Mesenchymal stem cell (in vitro differentiated cells and primary cell): ENCODE measurements around the gene THRAP3.

Source experiments
- DNase-seq: peaks from one replicate; pipeline ENCODE4 v3.0.0-alpha.2; 2013
- H2AFZ ChIP-seq: one replicate; pipeline ENCODE4 v1.6.1; 2013; ENCODE audit warnings: low read depth, mild to moderate bottlenecking, control low read depth, inconsistent platforms, low read length, moderate library complexity
- H2AK5ac ChIP-seq: 2 replicates; pipeline ENCODE4 v1.6.1; 2013; ENCODE audit warnings: low read length, moderate library complexity, mild to moderate bottlenecking, inconsistent platforms; ENCODE audit not compliant: severe bottlenecking
- H2BK120ac ChIP-seq: one replicate; pipeline ENCODE4 v1.6.1; 2013; ENCODE audit warnings: low read depth, mild to moderate bottlenecking, inconsistent platforms, low read length, moderate library complexity
- H2BK12ac ChIP-seq, 2 experiments: one replicate each; pipeline ENCODE4 v1.6.1; 2013; ENCODE audit warnings: inconsistent platforms in 2 of 2, low read length in 2 of 2, mild to moderate bottlenecking in 2 of 2, moderate library complexity in 2 of 2, control low read depth in 1 of 2
- H2BK15ac ChIP-seq: one replicate; pipeline ENCODE4 v1.6.1; 2013; ENCODE audit warnings: mild to moderate bottlenecking, low read depth, inconsistent platforms; ENCODE audit not compliant: poor library complexity, severe bottlenecking
- H2BK5ac ChIP-seq: 2 replicates; pipeline ENCODE4 v1.6.1; 2013; ENCODE audit warnings: low read depth, mild to moderate bottlenecking, low read length, control low read depth, inconsistent platforms; ENCODE audit not compliant: poor library complexity, severe bottlenecking
- H3K14ac ChIP-seq, 2 experiments: one replicate each; pipeline ENCODE4 v1.6.1; 2013; ENCODE audit warnings: inconsistent platforms in 2 of 2, low read length in 2 of 2, control low read depth in 1 of 2, mild to moderate bottlenecking in 1 of 2, moderate library complexity in 1 of 2
- H3K18ac ChIP-seq, 2 experiments: one replicate each; pipeline ENCODE4 v1.6.1; 2013; ENCODE audit warnings: inconsistent platforms in 2 of 2, low read length in 2 of 2, control low read depth in 1 of 2, low read depth in 1 of 2, mild to moderate bottlenecking in 1 of 2
- H3K23ac ChIP-seq, 2 experiments: one replicate each; pipeline ENCODE4 v1.6.1; 2013; ENCODE audit warnings: inconsistent platforms in 2 of 2, low read length in 2 of 2, mild to moderate bottlenecking in 2 of 2, moderate library complexity in 2 of 2, control low read depth in 1 of 2
- H3K27ac ChIP-seq: 2 replicates; pipeline ENCODE4 v1.5.1; 2013; ENCODE audit warnings: mild to moderate bottlenecking, moderate library complexity, low read length, control low read depth, inconsistent platforms; ENCODE audit not compliant: poor library complexity, severe bottlenecking
- H3K27me3 ChIP-seq, 2 experiments: 2 replicates each; pipeline versions ENCODE4 v1.6.1 to v1.7.0; 2013; ENCODE audit warnings: low read length in 2 of 2, mild to moderate bottlenecking in 2 of 2, moderate library complexity in 2 of 2, control low read depth in 1 of 2, inconsistent platforms in 1 of 2; ENCODE audit not compliant: control insufficient read depth in 1 of 2, insufficient read depth in 1 of 2
- H3K36me3 ChIP-seq, 2 experiments: 2 replicates each; pipeline versions ENCODE4 v1.6.1 to v1.7.0; 2013; ENCODE audit warnings: low read length in 2 of 2, control low read depth in 1 of 2, inconsistent platforms in 1 of 2, low read depth in 1 of 2, mild to moderate bottlenecking in 1 of 2; ENCODE audit not compliant: insufficient read depth in 2 of 2, control insufficient read depth in 1 of 2
- H3K4ac ChIP-seq, 2 experiments: one replicate each; pipeline ENCODE4 v1.6.1; 2013; ENCODE audit warnings: inconsistent platforms in 2 of 2, low read length in 2 of 2, mild to moderate bottlenecking in 2 of 2, moderate library complexity in 2 of 2, control low read depth in 1 of 2, low read depth in 1 of 2
- H3K4me1 ChIP-seq: 2 replicates; pipeline ENCODE4 v1.6.1; 2013; ENCODE audit warnings: low read depth, low read length, control low read depth; ENCODE audit not compliant: control insufficient read depth, insufficient read depth
- H3K4me2 ChIP-seq: 2 replicates; pipeline ENCODE4 v1.6.1; 2013; ENCODE audit warnings: low read length, mild to moderate bottlenecking, inconsistent platforms; ENCODE audit not compliant: poor library complexity, severe bottlenecking
- H3K4me3 ChIP-seq, 2 experiments: 2 replicates each; pipeline versions ENCODE4 v1.5.1 to v1.7.0; 2013; ENCODE audit warnings: low read length in 2 of 2, mild to moderate bottlenecking in 2 of 2, control low read depth in 1 of 2, low read depth in 1 of 2; ENCODE audit not compliant: insufficient read depth in 1 of 2
- H3K79me1 ChIP-seq: replicated peaks from 2 replicates; pipeline ENCODE4 v1.6.1; 2013; ENCODE audit warnings: mild to moderate bottlenecking, control low read depth, low read length, inconsistent platforms; ENCODE audit not compliant: poor library complexity, severe bottlenecking
- H3K9ac ChIP-seq: 2 replicates; pipeline ENCODE4 v1.7.0; 2013; ENCODE audit warnings: mild to moderate bottlenecking, low read length, moderate library complexity
- H3K9me3 ChIP-seq: 2 replicates; pipeline ENCODE4 v1.7.0; 2013; ENCODE audit warnings: mild to moderate bottlenecking, low read length; ENCODE audit not compliant: control insufficient read depth
- H4K8ac ChIP-seq: one replicate; pipeline ENCODE4 v1.6.1; 2013; ENCODE audit warnings: inconsistent platforms, mild to moderate bottlenecking, low read length, moderate library complexity
- H4K91ac ChIP-seq: one replicate; pipeline ENCODE4 v1.6.1; 2013; ENCODE audit warnings: mild to moderate bottlenecking, low read length, inconsistent platforms
- WGBS: methylation state at CpG from one replicate; pipeline ENCODE4 v1.1.7; 2013; ENCODE audit warnings: mixed read lengths; 5-methylcytosine and 5-hydroxymethylcytosine counted together

THRAP3 gene

GRCh38 chr1:36320767-36321118 is 96.5 kb downstream of the THRAP3 start:
- Histone ChIP-seq H3K4ac (peak overlapping the region; percentile 16 to 22), H2AFZ (no peak overlapping the region), H2BK12ac (peak overlapping the region; percentile 6 to 85), H3K27ac (peak overlapping the region; percentile 52), H4K8ac (peak overlapping the region; percentile 92), H3K4me3 (peak overlapping the region; percentile 53 to 87), H3K27me3 (no peaks in the 10 kb centered on the region), H2BK15ac (peak overlapping the region; percentile 39), H2BK5ac (no peak overlapping the region), H3K23ac (peak overlapping the region in 1 of 2 experiments; percentile 89), H3K79me1 (peaks cover 10% of the 10 kb centered on the region), H3K18ac (peak overlapping the region; percentile 17 to 95), H3K4me1 (peaks cover 31% of the 10 kb centered on the region), H3K14ac (peak overlapping the region in 1 of 2 experiments; percentile 89), H3K9ac (peak overlapping the region; percentile 93), H2AK5ac (peak overlapping the region; percentile 12), H3K9me3 (no peaks in the 10 kb centered on the region), H3K36me3 (peaks cover 9 to 34% of the 10 kb centered on the region in 2 experiments), H3K4me2 (peak overlapping the region; percentile 64), H2BK120ac (no peak overlapping the region), H4K91ac (peak overlapping the region; percentile 85)
- 19% methylated on average over 16 of the region's 23 CpGs for whole genome bisulfite sequencing
- DNase-seq, result no peak

DNA sequence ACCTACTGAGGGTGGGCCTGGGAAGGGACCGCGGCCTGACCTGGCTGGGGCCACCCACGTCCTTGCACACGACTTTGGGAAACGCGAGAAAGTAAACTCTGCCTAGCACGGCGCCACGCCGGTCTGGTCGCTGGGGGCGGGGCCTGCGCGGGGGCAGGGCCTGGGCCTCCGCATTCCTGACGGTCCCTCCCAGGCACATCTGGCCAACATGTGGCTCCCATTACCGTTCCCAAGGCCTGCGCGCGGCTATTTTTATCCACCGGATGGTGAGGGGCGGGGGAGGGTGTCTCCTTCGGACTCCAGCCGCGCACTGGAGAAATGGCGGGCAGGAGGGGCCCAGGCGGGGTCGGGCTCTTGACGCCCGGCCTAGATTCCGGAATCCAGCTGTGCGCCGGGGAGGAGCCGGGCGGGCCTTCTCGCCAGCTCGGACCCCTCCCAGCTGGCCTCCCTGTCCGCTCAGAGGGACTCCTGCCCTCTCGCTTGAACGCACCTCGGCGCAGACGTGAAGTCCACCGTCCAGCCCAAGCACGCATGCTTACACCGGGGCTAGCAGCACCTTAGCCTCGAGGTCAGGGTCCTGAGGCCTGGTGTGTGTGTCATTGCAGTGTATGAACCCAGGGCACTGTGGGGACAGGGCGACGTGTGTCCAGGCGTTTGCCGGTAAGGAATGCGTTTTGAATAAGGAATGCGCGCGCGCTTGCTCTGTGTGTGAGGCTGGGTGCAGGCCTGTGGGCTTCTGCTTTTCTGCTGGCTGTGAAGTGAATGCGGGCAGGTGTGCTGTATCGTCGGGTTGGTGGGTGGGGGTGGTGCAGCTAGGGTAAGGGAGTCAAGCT is 97.1 kb downstream of the THRAP3 start:
- Histone ChIP-seq H3K4me3 (peak overlapping the region; percentile 53 to 87), H3K79me1 (peaks cover 12% of the 10 kb centered on the region), H2BK12ac (peak overlapping the region; percentile 3 to 68), H3K4me1 (peaks cover 33% of the 10 kb centered on the region), H3K9ac (peak overlapping the region; percentile 93), H3K27ac (peak overlapping the region; percentile 52), H3K36me3 (peaks cover 9 to 33% of the 10 kb centered on the region in 2 experiments), H2BK5ac (no peak overlapping the region), H2BK15ac (peak overlapping the region; percentile 39), H3K18ac (peak overlapping the region; percentile 95 to 98), H2BK120ac (peak overlapping the region; percentile 96), H3K14ac (peak overlapping the region in 1 of 2 experiments; percentile 89), H3K23ac (no peak overlapping the region), H2AFZ (no peak overlapping the region), H3K4me2 (peak overlapping the region; percentile 64), H3K9me3 (no peaks in the 10 kb centered on the region), H3K4ac (peak overlapping the region; percentile 50 to 63), H4K91ac (peak overlapping the region; percentile 85), H3K27me3 (no peaks in the 10 kb centered on the region), H4K8ac (peak overlapping the region; percentile 92), H2AK5ac (no peak overlapping the region)
- peak; percentile 94 for DNase-seq
- 5% methylated on average over 58 of the region's 59 CpGs for WGBS

GRCh38 chr1:36322041-36322785 is 98.0 kb downstream of the THRAP3 start:
- Histone ChIP-seq H3K4ac (peak overlapping the region; percentile 50 to 99), H3K27ac (peak overlapping the region; percentile 91), H3K4me3 (peak overlapping the region; percentile 79 to 87), H4K8ac (peak overlapping the region; percentile 87), H2AK5ac (peak overlapping the region; percentile 5), H3K79me1 (peaks cover 16% of the 10 kb centered on the region), H3K18ac (peak overlapping the region; percentile 38 to 98), H2BK120ac (peak overlapping the region; percentile 96), H3K27me3 (no peaks in the 10 kb centered on the region), H2BK5ac (peak overlapping the region; percentile 82), H3K36me3 (peaks cover 5 to 27% of the 10 kb centered on the region in 2 experiments), H3K9me3 (no peaks in the 10 kb centered on the region), H3K9ac (peak overlapping the region; percentile 93), H2AFZ (no peak overlapping the region), H2BK15ac (peak overlapping the region; percentile 94), H3K14ac (peak overlapping the region in 1 of 2 experiments; percentile 97), H2BK12ac (peak overlapping the region; percentile 2 to 32), H3K4me2 (peak overlapping the region; percentile 64), H3K23ac (peak overlapping the region in 1 of 2 experiments; percentile 56), H4K91ac (peak overlapping the region; percentile 10), H3K4me1 (peaks cover 41% of the 10 kb centered on the region)
- 12% methylated on average over 63 of the region's 67 CpGs for WGBS
- DNase-seq, result peak; percentile 46
